Measurements from ENCODE around the gene RAD50. TPM values are rescaled to one million over a fixed set of nuclear protein-coding genes. Genes with fewer than 3 reads are reported as not detected.

The RAD50 gene
- total and polyA plus RNA-seq, 10 of the 15 experiments (the other 5 are each of a cell fraction or from before 2014, with no cell fraction given): 12.8 to 68.6 (median 47.0) TPM

- TF ChIP-seq PRDM15 (CRISPR knock-in tag; IDR thresholded peaks at IDR 0.05) (no peak), MTA2 (IDR thresholded peaks at IDR 0.05; ENCODE audit: low read depth) (peak; percentile 57; the same call in 1 of the 2 replicates), NFYA (IDR thresholded peaks at IDR 0.05; ENCODE audit: borderline replicate concordance, low read depth, low read length) (no peak), ASH2L (IDR thresholded peaks at IDR 0.05; ENCODE audit: borderline replicate concordance, low read depth) (no peak), NFXL1 (IDR thresholded peaks at IDR 0.05; ENCODE audit: borderline replicate concordance) (no peak), CHD4 (IDR thresholded peaks at IDR 0.05) (no peak), KAT2A (conservative IDR thresholded peaks at IDR 0.05; ENCODE audit: control insufficient read depth, low read depth, low read length) (no peak), MEF2B (IDR thresholded peaks at IDR 0.05; ENCODE audit: partially characterized antibody, poor library complexity, severe bottlenecking) (no peak)
These were observed 104.6 kb downstream of the RAD50 start (continued) for GRCh38 chr5:132661231-132662003.

Measured in GM12878 (cell line).